ENCODE measurements around the gene CERS6.
"Not testable (repeated sequence)": the region's sequence is repeated elsewhere in the genome, so short reads cannot be mapped to it uniquely, and the experiment has no call there.

The CERS6 gene

DNA sequence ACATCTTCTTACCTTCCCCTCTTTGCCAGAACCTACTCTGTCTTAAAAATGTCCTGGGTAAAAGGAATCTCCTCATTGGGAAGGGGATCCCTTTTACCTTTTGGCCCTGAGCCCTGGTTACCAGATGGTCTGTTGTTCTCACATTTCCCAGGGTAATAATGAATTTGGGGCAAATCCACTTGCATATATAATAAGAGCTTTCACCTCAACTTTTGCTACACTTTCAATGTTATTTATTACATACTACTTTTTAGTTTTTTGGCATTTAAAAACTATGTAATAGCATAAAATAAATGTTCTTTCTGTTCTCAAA is 15.0 kb downstream of the CERS6 start:
- H3K36me3 Mint-ChIP-seq, result no peaks in the 10 kb centered on the region
- H3K27ac Mint-ChIP-seq, result no peak overlapping the region
- no peak for ATAC-seq
- H3K4me1 Mint-ChIP-seq, result peaks cover 22% of the 10 kb centered on the region
- no peaks in the 10 kb centered on the region for H3K27me3 Mint-ChIP-seq
- no peak overlapping the region for H3K4me3 Mint-ChIP-seq
- no peaks in the 10 kb centered on the region for H3K9me3 Mint-ChIP-seq

DNA sequence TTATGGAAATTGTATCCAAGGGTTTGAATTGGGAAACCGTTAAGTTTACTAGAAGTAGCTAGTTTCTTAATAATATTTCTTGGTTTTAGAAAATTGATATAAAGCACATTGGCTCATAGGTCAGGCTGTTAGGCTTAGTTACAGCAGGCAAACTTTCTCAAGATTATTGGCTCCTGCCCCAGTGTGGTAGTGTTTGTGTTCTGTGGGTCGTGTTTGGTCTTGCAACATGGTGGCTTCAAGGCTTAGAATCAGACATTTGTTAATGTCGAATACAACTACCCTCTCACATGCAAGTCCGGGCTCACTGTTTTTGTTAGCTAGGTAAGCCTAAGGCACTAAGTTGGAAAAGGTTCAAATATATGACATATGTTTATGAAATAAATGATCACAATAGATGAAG is 19.6 kb downstream of the CERS6 start:
- Mint-ChIP-seq H3K27me3 (no peaks in the 10 kb centered on the region), H3K4me3 (no peak overlapping the region), H3K9me3 (no peaks in the 10 kb centered on the region), H3K36me3 (no peaks in the 10 kb centered on the region), H3K4me1 (no peaks in the 10 kb centered on the region), H3K27ac (no peak overlapping the region)
- no peak for ATAC-seq

DNA sequence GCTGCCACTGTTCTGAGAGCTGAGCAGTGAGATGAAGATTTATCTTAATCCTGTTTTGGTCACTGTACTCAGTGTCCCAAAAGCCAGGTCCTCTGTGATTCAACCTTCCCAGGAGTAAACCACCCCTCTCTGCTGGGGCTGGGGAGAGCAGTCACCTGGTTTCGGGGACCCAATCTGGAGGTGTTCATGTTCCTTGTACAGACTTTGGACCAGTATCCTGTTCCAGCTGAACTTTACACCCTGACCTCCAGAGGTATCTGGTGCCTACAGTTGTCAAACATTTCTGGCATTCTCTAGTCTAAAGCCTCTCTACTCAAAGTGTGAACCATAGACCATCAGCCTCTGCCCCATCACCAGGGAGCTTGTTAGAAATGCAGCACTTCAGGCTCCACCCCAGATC is 22.1 kb downstream of the CERS6 start:
- Mint-ChIP-seq H3K9me3 (no peaks in the 10 kb centered on the region), H3K27ac (no peak overlapping the region), H3K27me3 (no peaks in the 10 kb centered on the region), H3K4me3 (no peak overlapping the region), H3K4me1 (no peaks in the 10 kb centered on the region), H3K36me3 (no peaks in the 10 kb centered on the region)
- ATAC-seq, result no peak

DNA sequence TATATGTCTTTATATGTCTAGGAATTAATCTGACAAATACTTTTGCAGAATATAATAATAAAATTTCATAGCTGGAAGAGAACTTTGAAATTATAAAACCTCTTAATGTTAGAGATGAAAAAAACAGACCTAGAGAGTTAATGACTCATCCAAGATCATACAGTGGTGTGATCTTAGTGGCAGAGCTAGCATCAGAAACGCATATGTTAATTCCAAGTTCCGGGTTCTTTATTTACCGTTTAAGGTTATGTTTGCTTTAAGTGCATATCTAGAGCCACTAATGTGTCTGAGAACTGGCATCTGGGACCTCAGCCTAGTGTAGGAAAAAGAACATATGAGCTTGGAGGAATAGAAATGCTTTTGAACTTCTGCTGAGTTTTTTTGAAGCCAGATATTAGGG is 24.3 kb downstream of the CERS6 start:
- Mint-ChIP-seq H3K36me3 (no peaks in the 10 kb centered on the region), H3K4me3 (no peak overlapping the region), H3K4me1 (no peaks in the 10 kb centered on the region), H3K27me3 (no peaks in the 10 kb centered on the region), H3K9me3 (no peaks in the 10 kb centered on the region), H3K27ac (no peak overlapping the region)
- no peak for ATAC-seq

DNA sequence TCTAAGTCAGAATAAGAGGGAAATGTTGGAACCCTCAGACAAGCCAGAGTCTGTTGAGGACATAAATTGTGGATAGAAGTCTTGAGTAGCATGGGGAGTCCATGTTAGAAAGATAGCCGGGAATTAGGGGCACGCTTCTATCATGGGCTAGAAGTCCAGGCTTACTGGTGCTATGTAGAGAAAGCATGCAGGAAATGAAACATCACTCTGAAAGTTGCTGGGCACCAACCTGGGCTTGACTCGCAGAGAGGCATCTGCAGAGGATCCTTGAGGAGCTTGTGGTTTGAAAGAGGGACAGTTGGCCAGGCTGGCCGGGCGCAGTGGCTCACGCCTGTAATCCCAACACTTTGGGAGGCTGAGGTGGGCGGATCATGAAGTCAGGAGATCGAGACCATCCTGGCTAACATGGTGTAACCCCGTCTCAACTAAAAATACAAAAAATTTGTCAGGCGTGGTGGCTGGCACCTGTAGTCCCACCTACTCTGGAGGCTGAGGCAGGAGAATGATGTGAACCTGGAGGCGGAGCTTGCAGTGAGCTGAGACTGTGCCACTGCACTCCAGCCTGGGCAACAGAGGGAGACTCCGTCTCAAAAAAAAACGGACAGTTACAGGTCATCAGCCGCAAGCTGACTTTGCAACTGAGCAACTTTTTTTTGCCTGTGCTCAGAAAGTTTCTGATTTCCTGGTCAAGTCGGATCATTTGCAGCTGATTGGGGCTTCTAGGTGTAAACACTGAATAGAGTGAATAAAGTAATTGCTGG is 24.9 kb downstream of the CERS6 start:
- Mint-ChIP-seq H3K4me3 (no peak overlapping the region), H3K27ac (no peak overlapping the region), H3K9me3 (no peaks in the 10 kb centered on the region), H3K27me3 (no peaks in the 10 kb centered on the region), H3K4me1 (no peaks in the 10 kb centered on the region), H3K36me3 (no peaks in the 10 kb centered on the region)
- ATAC-seq, result no peak

DNA sequence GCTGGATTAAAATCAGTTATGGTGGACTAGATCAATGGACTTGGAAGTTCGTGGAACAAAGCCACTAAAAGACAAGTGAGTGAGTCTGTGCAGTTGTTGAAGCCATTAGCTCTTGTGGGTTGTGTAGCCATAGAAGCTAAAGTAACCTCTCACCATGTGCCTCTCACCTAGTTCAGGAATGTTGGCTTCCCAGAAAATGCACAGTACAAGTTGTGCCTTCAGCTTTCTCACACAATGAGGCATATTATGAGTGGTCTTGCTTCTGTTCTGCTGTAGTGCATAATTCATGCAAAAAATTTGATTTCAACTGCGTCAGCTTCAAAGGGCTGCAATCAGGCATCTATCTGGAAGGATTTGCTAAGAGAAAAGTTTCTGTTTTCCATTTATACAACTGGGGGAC is 26.2 kb downstream of the CERS6 start:
- no peaks in the 10 kb centered on the region for H3K4me1 Mint-ChIP-seq
- H3K4me3 Mint-ChIP-seq, result no peak overlapping the region
- H3K27me3 Mint-ChIP-seq, result no peaks in the 10 kb centered on the region
- no peak overlapping the region for H3K27ac Mint-ChIP-seq
- no peaks in the 10 kb centered on the region for H3K9me3 Mint-ChIP-seq
- no peaks in the 10 kb centered on the region for H3K36me3 Mint-ChIP-seq
- ATAC-seq, result no peak

DNA sequence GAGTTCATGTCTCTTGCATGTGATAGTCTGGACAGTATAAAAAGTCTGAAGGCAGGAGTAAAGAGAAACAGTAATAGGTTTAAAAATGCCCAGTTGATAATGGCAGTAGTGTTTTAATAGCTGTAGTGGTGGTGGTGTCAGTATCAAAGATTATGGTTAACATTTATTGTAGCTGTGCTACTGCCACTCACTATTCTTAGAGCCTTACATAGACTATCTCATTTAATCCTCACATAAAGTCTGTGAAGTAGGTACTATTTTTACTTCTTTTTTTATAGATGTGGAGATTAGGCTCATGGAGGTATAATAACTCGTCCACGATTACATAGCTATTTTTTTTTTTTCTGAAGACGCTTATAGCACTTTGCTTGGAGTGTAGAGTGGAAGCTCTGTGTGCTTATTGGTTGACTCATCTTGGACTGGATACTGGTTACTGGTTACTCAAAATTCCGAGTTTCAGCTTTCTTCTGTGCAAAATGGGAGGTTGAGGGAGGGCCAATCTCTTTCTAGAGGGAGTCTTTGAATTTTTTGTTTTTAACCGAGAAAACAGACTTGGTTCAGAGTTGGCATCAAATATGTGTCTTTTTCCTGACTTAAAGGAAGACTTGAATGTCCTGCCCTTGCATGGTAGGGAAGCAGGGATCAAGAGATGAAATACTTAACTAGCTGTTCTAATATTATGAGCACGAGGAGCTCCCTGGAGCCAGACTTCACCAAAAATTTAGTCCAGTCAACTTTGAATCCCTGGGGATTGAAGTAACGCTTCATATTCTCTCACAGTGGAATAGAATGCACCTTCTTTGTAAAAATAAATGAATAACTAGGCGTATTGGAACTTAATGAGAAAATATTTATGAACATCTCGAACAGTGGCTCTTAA is 27.1 kb downstream of the CERS6 start:
- H3K4me3 Mint-ChIP-seq, result no peak overlapping the region
- no peaks in the 10 kb centered on the region for H3K36me3 Mint-ChIP-seq
- no peak for ATAC-seq
- H3K9me3 Mint-ChIP-seq, result no peaks in the 10 kb centered on the region
- no peaks in the 10 kb centered on the region for H3K4me1 Mint-ChIP-seq
- no peak overlapping the region for H3K27ac Mint-ChIP-seq
- H3K27me3 Mint-ChIP-seq, result no peaks in the 10 kb centered on the region

DNA sequence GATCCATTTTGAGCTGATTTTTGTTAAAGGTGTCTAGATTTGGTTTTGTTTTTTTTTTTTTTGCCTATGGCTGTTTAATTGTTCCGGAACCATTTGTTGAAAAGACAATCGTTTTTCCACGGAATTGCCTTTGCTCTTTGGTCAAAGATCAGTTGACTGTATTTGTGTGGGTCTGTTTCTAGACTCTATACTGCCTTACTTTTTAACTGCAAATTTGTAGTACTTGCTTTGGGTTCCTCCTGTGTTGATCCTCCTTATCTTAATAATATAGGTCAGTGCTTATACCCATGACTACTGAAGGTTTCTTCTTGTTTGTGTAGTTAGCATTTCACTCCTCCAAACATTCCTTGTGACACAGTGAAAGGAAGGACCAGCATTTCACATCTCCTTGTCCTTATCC is 30.4 kb downstream of the CERS6 start:
- no peaks in the 10 kb centered on the region for H3K36me3 Mint-ChIP-seq
- no peaks in the 10 kb centered on the region for H3K27me3 Mint-ChIP-seq
- H3K4me1 Mint-ChIP-seq, result peaks cover 11% of the 10 kb centered on the region
- no peak overlapping the region for H3K4me3 Mint-ChIP-seq
- no peak for ATAC-seq
- no peak overlapping the region for H3K27ac Mint-ChIP-seq
- H3K9me3 Mint-ChIP-seq, result no peaks in the 10 kb centered on the region

DNA sequence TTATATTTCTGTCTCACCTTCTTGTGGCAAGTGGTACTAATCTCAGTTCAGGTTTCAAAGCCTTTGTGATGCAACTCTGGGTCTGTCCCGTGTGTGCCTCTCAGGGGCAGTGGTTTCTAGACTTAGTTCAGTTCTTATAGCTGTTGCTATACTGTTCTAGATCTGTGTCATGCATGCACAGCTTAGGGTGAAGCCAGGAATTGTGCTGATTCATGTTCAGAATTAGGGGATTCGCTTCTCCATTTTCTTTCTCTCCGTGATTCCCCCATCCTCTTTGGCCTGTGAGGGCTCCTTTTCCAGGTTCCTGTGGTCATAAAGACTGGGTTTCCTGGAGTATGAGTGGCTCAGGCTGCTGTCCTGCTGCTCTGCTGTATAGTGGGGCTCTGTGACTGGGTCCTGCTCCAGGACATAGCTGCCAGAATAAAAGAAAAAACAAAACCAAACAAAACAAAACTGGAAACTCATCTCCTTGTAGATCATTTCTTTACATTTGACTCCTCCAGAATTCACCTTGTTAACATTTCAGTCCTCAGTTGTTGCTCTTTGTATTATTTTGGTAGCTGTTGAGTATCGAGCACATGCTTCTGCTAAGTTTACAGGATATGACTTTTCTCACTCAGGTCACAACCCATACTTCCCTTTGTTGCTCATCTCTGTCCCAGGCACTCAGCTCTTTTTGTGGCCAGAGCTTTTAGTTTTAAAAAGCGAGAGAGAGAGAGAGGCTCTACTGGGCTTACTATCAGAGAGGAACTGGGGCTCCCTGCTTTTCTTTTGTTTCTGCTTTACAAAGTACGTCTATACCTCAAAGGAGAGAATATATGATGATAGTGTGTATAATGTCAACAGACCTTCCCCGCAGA is 34.2 kb downstream of the CERS6 start:
- H3K4me3 Mint-ChIP-seq, result peak overlapping the region; percentile 51
- H3K27ac Mint-ChIP-seq, result peak overlapping the region; percentile 64
- no peaks in the 10 kb centered on the region for H3K9me3 Mint-ChIP-seq
- no peaks in the 10 kb centered on the region for H3K36me3 Mint-ChIP-seq
- H3K27me3 Mint-ChIP-seq, result no peaks in the 10 kb centered on the region
- peak; percentile 91 for ATAC-seq
- H3K4me1 Mint-ChIP-seq, result peaks cover 11% of the 10 kb centered on the region

DNA sequence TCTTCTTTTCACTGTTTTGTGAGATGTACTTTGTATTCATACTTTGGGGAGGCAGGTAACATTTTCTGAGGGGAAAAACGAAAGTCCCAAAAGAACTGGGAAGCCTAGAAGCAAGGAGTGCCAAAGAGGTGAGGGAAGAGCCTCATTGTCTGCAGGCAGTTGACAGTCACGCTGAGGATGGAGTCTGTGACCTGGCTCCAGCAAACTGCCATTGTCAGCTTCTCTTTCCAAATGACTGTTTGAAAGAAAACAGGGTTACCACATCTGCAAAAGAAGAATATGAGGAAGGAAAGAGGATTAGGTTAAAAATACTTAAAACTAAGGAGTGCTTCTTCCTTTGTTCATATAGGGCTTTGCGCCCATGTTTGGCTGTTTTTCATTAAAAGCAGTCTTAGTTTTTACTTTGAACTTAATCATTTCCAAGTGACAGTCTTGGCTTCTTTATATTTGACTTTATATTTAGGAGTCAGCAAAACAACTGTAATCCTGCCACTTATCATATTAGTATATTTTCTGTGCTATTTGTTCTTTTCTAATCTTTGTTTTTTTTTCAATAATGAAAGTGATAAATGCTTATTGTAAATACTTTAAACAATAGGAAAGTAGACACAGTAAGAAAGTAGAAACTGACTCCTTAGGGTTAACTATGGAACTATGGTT is 35.0 kb downstream of the CERS6 start:
- no peaks in the 10 kb centered on the region for H3K36me3 Mint-ChIP-seq
- peaks cover 11% of the 10 kb centered on the region for H3K4me1 Mint-ChIP-seq
- H3K9me3 Mint-ChIP-seq, result no peaks in the 10 kb centered on the region
- ATAC-seq, result no peak
- peak overlapping the region; percentile 64 for H3K27ac Mint-ChIP-seq
- no peaks in the 10 kb centered on the region for H3K27me3 Mint-ChIP-seq
- H3K4me3 Mint-ChIP-seq, result peak overlapping the region; percentile 51

DNA sequence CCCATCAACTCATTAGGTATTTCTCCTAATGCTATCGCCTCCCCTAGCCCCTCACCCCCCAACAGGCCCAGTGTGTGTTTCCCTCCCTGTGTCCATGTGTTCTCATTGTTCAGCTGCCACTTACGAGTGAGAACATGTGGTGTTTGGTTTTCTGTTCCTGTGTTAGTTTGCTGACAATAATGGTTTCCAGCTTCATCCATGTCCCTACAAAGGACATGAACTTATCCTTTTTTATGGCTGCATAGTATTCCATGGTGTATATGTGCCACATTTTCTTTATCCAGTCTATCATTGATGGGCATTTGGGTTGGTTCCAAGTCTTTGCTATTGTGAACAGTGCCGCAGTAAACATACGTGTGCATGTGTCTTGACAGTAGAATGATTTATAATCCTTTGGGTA is 35.7 kb downstream of the CERS6 start:
- H3K4me3 Mint-ChIP-seq, H3K36me3 Mint-ChIP-seq, ATAC-seq, H3K27me3 Mint-ChIP-seq, H3K27ac Mint-ChIP-seq, H3K9me3 Mint-ChIP-seq: not testable (repeated sequence)
- peaks cover 11% of the 10 kb centered on the region for H3K4me1 Mint-ChIP-seq

DNA sequence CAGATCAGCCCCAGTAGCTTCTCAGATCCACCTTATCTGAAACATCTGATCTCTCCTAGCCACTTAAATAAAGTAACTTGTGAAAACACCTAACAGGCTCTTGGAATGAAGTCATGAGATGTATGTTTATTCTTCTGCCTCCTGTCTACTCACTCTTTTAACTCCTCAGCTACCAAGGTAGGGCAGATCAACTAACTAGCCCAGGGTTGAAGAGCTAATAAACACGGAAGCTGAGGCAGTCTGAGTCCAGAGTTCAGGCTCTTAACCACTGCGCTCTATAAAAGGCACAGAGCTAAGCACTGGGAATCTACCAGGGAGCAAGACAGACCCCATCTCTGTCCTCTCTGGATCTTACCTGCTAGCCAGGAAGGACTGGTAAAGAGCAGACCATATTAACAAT is 37.1 kb downstream of the CERS6 start:
- not testable (repeated sequence) for ATAC-seq, H3K36me3 Mint-ChIP-seq, H3K4me3 Mint-ChIP-seq, H3K9me3 Mint-ChIP-seq, H3K27ac Mint-ChIP-seq, H3K27me3 Mint-ChIP-seq
- peaks cover 11% of the 10 kb centered on the region for H3K4me1 Mint-ChIP-seq

DNA sequence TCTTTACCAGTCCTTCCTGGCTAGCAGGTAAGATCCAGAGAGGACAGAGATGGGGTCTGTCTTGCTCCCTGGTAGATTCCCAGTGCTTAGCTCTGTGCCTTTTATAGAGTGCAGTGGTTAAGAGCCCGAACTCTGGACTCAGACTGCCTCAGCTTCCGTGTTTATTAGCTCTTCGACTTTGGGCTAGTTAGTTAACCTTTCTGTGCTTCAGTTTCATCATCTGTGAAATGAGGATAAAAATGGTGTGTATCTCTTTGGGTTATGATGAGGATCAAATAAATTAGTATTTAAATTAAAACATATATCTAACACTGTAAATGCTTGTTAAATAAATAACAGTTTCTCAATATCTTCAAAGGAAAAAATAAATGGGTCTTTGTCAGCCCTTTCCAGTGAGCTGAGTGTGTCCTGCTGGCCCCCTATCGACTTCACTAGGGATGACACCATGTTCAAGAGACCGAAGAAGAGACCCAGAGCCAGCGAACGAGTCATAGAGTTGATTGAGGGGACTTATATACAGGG is 38.2 kb downstream of the CERS6 start:
- ATAC-seq, result no peak
- Mint-ChIP-seq H3K27ac (no peak overlapping the region), H3K9me3 (no peaks in the 10 kb centered on the region), H3K36me3 (no peaks in the 10 kb centered on the region), H3K27me3 (no peaks in the 10 kb centered on the region), H3K4me1 (peaks cover 11% of the 10 kb centered on the region), H3K4me3 (no peak overlapping the region)

DNA sequence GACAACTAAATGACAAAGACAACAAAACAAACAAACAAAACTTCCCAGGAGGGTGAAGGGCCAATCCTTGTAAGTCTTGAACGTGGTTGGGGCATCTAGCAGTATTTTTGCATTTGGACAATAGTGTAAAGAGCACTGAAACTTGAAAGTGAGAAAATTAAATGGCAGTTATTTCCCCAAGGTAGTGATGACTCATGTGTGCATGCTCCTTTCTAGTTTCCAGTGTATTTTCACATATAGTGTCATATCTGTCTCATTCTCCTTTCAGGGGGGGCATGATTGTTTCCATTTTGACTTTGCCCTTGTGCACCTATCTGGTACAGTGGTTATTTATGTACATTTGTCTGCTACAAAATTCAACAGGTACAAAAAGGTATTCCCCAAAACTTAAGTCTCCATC is 39.5 kb downstream of the CERS6 start:
- H3K36me3 Mint-ChIP-seq, result no peaks in the 10 kb centered on the region
- H3K4me1 Mint-ChIP-seq, result peaks cover 4% of the 10 kb centered on the region
- no peaks in the 10 kb centered on the region for H3K9me3 Mint-ChIP-seq
- ATAC-seq, result peak; percentile 69
- no peak overlapping the region for H3K4me3 Mint-ChIP-seq
- H3K27me3 Mint-ChIP-seq, result no peaks in the 10 kb centered on the region
- H3K27ac Mint-ChIP-seq, result no peak overlapping the region

DNA sequence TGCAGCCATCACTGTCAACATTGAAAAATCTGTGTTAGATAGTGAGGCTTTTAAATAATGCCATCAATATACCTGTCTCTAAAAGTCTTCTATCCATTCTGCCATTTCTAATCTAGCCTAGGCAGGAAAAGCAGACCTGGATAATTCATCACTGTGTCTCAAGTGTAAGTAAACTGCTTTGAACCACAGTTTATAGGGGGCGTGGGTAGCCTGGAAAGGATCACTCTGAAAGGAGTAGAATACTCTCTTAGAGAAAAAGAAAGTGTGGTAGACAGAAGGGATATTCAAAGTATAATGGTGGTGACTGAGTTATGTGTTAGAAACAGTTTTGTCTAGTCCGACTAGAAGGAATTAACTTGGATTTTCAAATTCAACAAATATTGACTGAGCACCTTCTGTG is 40.8 kb downstream of the CERS6 start:
- H3K4me1 Mint-ChIP-seq, result no peaks in the 10 kb centered on the region
- ATAC-seq, result no peak
- H3K36me3 Mint-ChIP-seq, result no peaks in the 10 kb centered on the region
- H3K27me3 Mint-ChIP-seq, result no peaks in the 10 kb centered on the region
- no peak overlapping the region for H3K27ac Mint-ChIP-seq
- H3K4me3 Mint-ChIP-seq, result no peak overlapping the region
- H3K9me3 Mint-ChIP-seq, result no peaks in the 10 kb centered on the region
